ENCODE results near the gene DYNC1LI2. TPM values are rescaled to one million over a fixed set of nuclear protein-coding genes. Genes with fewer than 3 reads are reported as not detected.

Gene DYNC1LI2
- total and polyA plus RNA-seq, 9 of the 15 experiments (the other 6 are each of a cell fraction or from before 2014, with no cell fraction given): 5.1 to 48.9 (median 38.2) TPM

GRCh38 chr16:66713076-66713475 lies 38.3 kb downstream of the DYNC1LI2 start:
- Histone ChIP-seq H3K4me3 (no peak overlapping the region), H3K9me3 (replicated peaks; ENCODE audit: control insufficient read depth, insufficient read depth, low read depth, low read length) (0 out of 2 replicates have a peak, but pooled peaks cover 1% of the 10 kb centered on the region), H3K36me3 (ENCODE audit: control insufficient read depth, insufficient read depth, low read length) (peaks cover 3% of the 10 kb centered on the region; the same call in 1 of the 3 replicates), H4K20me1 (replicated peaks; ENCODE audit: control insufficient read depth, insufficient read depth, low read length) (no peaks in the 10 kb centered on the region), H3K27ac (ENCODE audit: extremely low read depth, low read depth, low read length) (no peak overlapping the region), H3K9ac (ENCODE audit: insufficient read depth in 1 of 2, low read depth in 2 of 2, low read length in 2 of 2) (no peak overlapping the region), H3K9me1 (ENCODE audit: control insufficient read depth, insufficient read depth, low read length) (no peaks in the 10 kb centered on the region), H3K4me2 (ENCODE audit: insufficient read depth, low read length) (no peak overlapping the region), H3K4me1 (replicated peaks in 1 of 2; ENCODE audit: control insufficient read depth in 2 of 2, insufficient read depth in 2 of 2, low read length in 2 of 2) (no peaks in the 10 kb centered on the region), H2AFZ (ENCODE audit: low read depth, low read length) (no peak overlapping the region), H3K27me3 (ENCODE audit: control insufficient read depth in 2 of 2, insufficient read depth in 2 of 2, low read length in 2 of 2) (no peaks in the 10 kb centered on the region; a peak in 1 of 5 replicates), H3K79me2 (ENCODE audit: control insufficient read depth, insufficient read depth, low read length) (no peaks in the 10 kb centered on the region)
- CTCF ChIA-PET (ENCODE audit: low intra/inter-chr PET ratio): no interaction called here
- WGBS (ENCODE audit: insufficient coverage, low coverage, missing lambda C conversion rate): 12% methylated on average over 2 of the region's 2 CpGs
- in situ Hi-C loops (cut with MboI): no loop called here
- ATAC-seq (no peak), FAIRE-seq (no peak), DNase-seq (ENCODE audit: extremely low read depth in 1 of 4, low spot score in 3 of 4) (no peak)
- BruUV-seq (replicated peaks): no TSS peak
- intact Hi-C loops (cut with micrococcal nuclease): no loop called here
- POLR2A ChIA-PET: interaction anchor here (0.6 to 1.2 kb wide), 4 partner anchors 9 to 292 kb away, joined by 3 to 6 read pairs (median 3); no protein-coding TSS in a partner anchor
- no peak for TF ChIP-seq SNRNP70 (optimal IDR thresholded peaks at IDR 0.05; ENCODE audit: low read depth, low read length)
- TF ChIP-seq NFIC (IDR thresholded peaks at IDR 0.05): no peak
- TF ChIP-seq ZBTB7A (IDR thresholded peaks at IDR 0.05; ENCODE audit: borderline replicate concordance, control insufficient read depth, low read depth, low read length): no peak
- no peak for TF ChIP-seq ZNF239 (CRISPR knock-in tag; IDR thresholded peaks at IDR 0.05)
- no peak for TF ChIP-seq ZBTB49 (CRISPR knock-in tag; IDR thresholded peaks at IDR 0.05; ENCODE audit: borderline replicate concordance)
- TF ChIP-seq MEIS2 (IDR thresholded peaks at IDR 0.05; ENCODE audit: partially characterized antibody): peak; percentile 26
- TF ChIP-seq ZNF699 (CRISPR knock-in tag; IDR thresholded peaks at IDR 0.05; ENCODE audit: insufficient replicate concordance): no peak
- TF ChIP-seq HOXB6 (CRISPR knock-in tag; IDR thresholded peaks at IDR 0.05; ENCODE audit: borderline replicate concordance): no peak
- TF ChIP-seq PKNOX1 (IDR thresholded peaks at IDR 0.05): peak; percentile 57
- TF ChIP-seq EHMT2 (IDR thresholded peaks at IDR 0.05): no peak
- TF ChIP-seq SIX5 (IDR thresholded peaks at IDR 0.05; ENCODE audit: borderline replicate concordance in 1 of 2, insufficient read depth in 1 of 2, low read depth in 1 of 2, low read length in 2 of 2): no peak
- TF ChIP-seq ZNF740 (CRISPR knock-in tag; IDR thresholded peaks at IDR 0.05): no peak
- no peak for TF ChIP-seq ZNF740 (tag; IDR thresholded peaks at IDR 0.05)

Data from K562 (cell line).